Panc1 (cell line): ENCODE results near the gene AP1AR. TPM values are rescaled to one million over a fixed set of nuclear protein-coding genes. Genes with fewer than 3 reads are reported as not detected.

Experiments used
- ATAC-seq: fragments of 200-7000 bp; cut with Tn5 transposase; 2 replicates; pipeline ENCODE4 v1.9.1; 2020; ENCODE audit warnings: mild to moderate bottlenecking, moderate library complexity
- BruUV-seq: library from RNA; stranded (reverse); fragments of 400-500 nt; replicated peaks from 2 replicates; lab custom pipeline; 2021; lab: Mats Ljungman, UMichigan
- CTCF ChIA-PET: fragments of 300-600 bp; sonication (Branson Sonifier 250); formaldehyde crosslinking; loops from one replicate; lab custom pipeline; 2022; ENCODE audit warnings: antibody characterized with exemption; lab: Charles Lee
- POLR2A ChIA-PET: fragments of 300-600 bp; sonication (Branson Sonifier 250); formaldehyde crosslinking; loops from one replicate; lab custom pipeline; 2022; ENCODE audit warnings: antibody characterized with exemption; lab: Charles Lee
- DNase-seq: peaks from one replicate; pipeline ENCODE4 v3.0.0-alpha.2; 2010; ENCODE audit warnings: low read depth, low spot score
- H3K27ac ChIP-seq: 2 replicates; pipeline ENCODE4 v1.5.1; 2011; ENCODE audit warnings: mild to moderate bottlenecking, low read length, inconsistent platforms
- H3K27me3 ChIP-seq: fragments of 200-500 bp; sonication (Bioruptor generic); 2 replicates; pipeline ENCODE4 v1.6.0; 2014; ENCODE audit warnings: low read length, inconsistent platforms; ENCODE audit not compliant: control insufficient read depth, insufficient read depth
- H3K36me3 ChIP-seq: fragments of 200-500 bp; sonication (Bioruptor generic); 2 replicates; pipeline ENCODE4 v1.5.1; 2014; ENCODE audit warnings: inconsistent platforms, mild to moderate bottlenecking, low read length, moderate library complexity; ENCODE audit not compliant: control insufficient read depth, insufficient read depth
- H3K4me1 ChIP-seq: 2 replicates; pipeline ENCODE4 v1.5.1; 2011; ENCODE audit warnings: inconsistent platforms, mild to moderate bottlenecking, low read length, moderate library complexity; ENCODE audit not compliant: control insufficient read depth, insufficient read depth
- H3K4me3 ChIP-seq, 2 experiments: 2 replicates each; pipeline ENCODE4 v1.5.1; 2011 to 2012; ENCODE audit warnings: low read depth in 2 of 2, low read length in 2 of 2, mild to moderate bottlenecking in 2 of 2, inconsistent platforms in 1 of 2, moderate library complexity in 1 of 2
- H3K9me3 ChIP-seq: fragments of 200-500 bp; sonication (Bioruptor generic); 2 replicates; pipeline ENCODE4 v1.5.1; 2014; ENCODE audit warnings: low read depth, mild to moderate bottlenecking, inconsistent platforms, low read length, moderate library complexity; ENCODE audit not compliant: control insufficient read depth, insufficient read depth
- CTCF ChIP-seq: fragments of 450-650 bp; IDR thresholded peaks from 2 replicates; pipeline ENCODE4 v1.5.1; 2017; ENCODE audit warnings: mild to moderate bottlenecking
- REST ChIP-seq, 2 experiments: IDR thresholded peaks; 2 replicates each; pipeline ENCODE4 v1.6.1; 2011 to 2012; ENCODE audit warnings: low read depth in 2 of 2, control low read depth in 1 of 2, low read length in 1 of 2, mild to moderate bottlenecking in 1 of 2, moderate library complexity in 1 of 2; ENCODE audit not compliant: insufficient read depth in 1 of 2
- SIN3A ChIP-seq: IDR thresholded peaks from 2 replicates; pipeline ENCODE4 v1.6.1; 2012; ENCODE audit warnings: low read depth, mild to moderate bottlenecking, low read length, moderate library complexity, borderline replicate concordance; ENCODE audit not compliant: insufficient read depth
- in situ Hi-C: cut with HindIII; loops from 2 replicates; pipeline ENCODE4 v1.10.0; 2016; ENCODE audit warnings: low sequenced_read_pairs, low pct_unique_long_range_greater_than_20kb
- intact Hi-C: fragments of 100-400 bp; cut with micrococcal nuclease; formaldehyde crosslinking; loops from one replicate; pipeline ENCODE4 v1.10.0; 2022; ENCODE audit not compliant: unreplicated experiment
- total RNA-seq: library from RNA; stranded (reverse); gene quantifications from one replicate; pipeline ENCODE4 v1.2.1, GENCODE V29; 2021; ENCODE audit not compliant: unreplicated experiment

The AP1AR gene
- total RNA-seq, 1 experiment from 2014 or later = 18.9 TPM

DNA sequence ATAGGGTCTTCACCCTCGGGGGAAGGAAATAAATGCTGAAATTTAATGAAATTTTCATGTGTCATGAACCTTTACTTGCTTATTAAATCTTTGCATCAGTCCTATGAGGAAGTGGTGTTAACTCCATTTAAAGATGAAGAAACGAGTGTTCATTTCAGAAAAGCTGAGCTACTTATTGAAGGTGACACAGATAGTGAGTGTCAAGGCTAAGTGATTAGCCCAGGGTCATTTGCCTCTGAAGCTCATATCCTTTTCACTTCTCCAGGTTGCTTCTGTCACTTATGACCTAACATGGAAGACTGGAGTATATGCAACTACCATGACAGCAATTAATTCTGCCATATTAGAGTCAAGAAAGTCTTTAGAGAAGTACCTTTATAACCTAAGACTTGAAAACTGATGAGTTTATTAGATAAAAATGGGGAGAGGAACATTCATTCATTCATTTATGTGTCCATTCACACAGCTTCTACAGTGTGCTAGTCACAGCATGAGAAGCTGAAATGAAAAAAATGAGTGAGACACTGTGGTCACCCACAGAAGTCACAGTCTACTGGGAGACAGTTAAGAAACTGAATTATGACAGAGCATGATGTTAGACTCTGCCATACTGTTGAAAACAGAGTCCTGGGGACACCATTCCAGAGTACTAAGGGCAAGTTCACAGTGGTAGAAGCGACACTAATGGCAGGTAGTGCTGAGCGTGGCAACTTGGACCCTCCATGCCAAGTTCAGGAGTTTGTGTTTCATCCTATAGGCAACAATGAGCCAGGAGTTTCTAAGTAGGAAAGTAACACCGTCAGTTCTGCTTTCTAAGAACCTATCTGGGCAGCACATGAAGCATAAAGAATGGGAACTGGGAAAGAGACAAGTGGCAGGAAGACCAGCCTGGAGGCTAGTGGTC, 86.9 kb downstream of the AP1AR start:
- no peak for DNase-seq
- Histone ChIP-seq H3K4me3 (no peak overlapping the region), H3K9me3 (no peaks in the 10 kb centered on the region), H3K27ac (no peak overlapping the region), H3K36me3 (no peaks in the 10 kb centered on the region), H3K4me1 (no peaks in the 10 kb centered on the region), H3K27me3 (no peaks in the 10 kb centered on the region)
- no peak for ATAC-seq
- BruUV-seq = no TSS peak
- no peak for TF ChIP-seq REST (IDR thresholded peaks at IDR 0.05; ENCODE audit: insufficient read depth in 1 of 2, low read depth in 2 of 2, low read length in 1 of 2)
- TF ChIP-seq SIN3A = no peak
- no peak for TF ChIP-seq CTCF
- in situ Hi-C loops = no loop called here
- intact Hi-C loops = no loop called here
- ChIA-PET POLR2A (no interaction called here), CTCF (no interaction called here)

Other genes starting within 250 kb of the AP1AR start
- 0.90 TPM for gene FAM241A, start 86.3 kb upstream of the AP1AR start, total RNA-seq
- gene TIFA, start 54.1 kb downstream of the AP1AR start, total RNA-seq = 6.4 TPM
- 1.4 TPM for gene ALPK1, start 65.6 kb downstream of the AP1AR start, total RNA-seq